ENCODE data around the gene DNAJC7. TPM values are rescaled to one million over a fixed set of nuclear protein-coding genes. Genes with fewer than 3 reads are reported as not detected.

Gene DNAJC7
- total RNA-seq, 2 donors from 2014 or later, result 57.8 to 60.4 TPM

DNA sequence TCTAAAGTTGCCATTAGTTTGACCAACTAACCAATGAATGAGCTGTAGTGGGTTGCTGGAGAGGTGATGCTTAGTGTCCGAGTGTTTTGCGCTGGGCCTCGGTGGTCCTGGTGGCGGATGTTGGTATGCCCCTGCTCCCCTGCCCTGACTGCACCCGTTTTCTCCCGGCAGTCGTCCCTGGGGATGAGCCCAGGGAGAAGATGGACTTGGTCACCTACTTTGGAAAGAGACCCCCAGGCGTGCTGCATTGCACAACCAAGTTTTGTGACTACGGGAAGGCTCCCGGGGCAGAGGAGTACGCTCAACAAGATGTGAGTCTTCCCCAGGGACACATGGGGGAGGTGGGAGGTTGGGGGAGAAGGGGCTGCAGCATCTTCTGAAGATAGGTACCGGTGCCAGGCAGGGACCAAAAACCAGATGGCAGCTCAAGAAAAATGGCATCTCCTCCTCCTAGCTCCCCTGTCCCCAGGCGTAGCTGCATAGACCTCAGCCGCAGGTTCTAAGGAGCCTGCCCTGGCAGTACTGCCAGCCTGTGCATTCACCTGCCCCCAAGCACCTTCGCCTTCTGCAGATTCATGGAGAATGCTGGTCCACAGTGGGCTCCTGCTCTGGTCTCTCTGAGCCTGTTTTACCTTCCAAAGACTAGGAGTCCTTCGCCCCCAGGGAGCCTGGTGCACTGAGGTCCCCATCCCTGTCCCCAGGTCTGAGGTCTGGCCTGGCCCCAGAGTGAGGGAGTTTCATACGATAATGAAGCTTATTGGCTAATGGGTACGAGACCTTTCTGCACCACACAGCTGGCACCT is 45.3 kb downstream of the DNAJC7 start:
- Histone ChIP-seq H3K9me3 (no peaks in the 10 kb centered on the region), H3K36me3 (peaks cover 0 to 3% of the 10 kb centered on the region in 2 donors), H3K4me1 (replicated peaks) (peaks cover 52% of the 10 kb centered on the region), H3K27me3 (replicated peaks; ENCODE audit: insufficient read depth) (no peaks in the 10 kb centered on the region), H3K27ac (peak overlapping the region; percentile 77 to 78), H3K4me3 (no peak overlapping the region)
- TF ChIP-seq, protein P1, sequence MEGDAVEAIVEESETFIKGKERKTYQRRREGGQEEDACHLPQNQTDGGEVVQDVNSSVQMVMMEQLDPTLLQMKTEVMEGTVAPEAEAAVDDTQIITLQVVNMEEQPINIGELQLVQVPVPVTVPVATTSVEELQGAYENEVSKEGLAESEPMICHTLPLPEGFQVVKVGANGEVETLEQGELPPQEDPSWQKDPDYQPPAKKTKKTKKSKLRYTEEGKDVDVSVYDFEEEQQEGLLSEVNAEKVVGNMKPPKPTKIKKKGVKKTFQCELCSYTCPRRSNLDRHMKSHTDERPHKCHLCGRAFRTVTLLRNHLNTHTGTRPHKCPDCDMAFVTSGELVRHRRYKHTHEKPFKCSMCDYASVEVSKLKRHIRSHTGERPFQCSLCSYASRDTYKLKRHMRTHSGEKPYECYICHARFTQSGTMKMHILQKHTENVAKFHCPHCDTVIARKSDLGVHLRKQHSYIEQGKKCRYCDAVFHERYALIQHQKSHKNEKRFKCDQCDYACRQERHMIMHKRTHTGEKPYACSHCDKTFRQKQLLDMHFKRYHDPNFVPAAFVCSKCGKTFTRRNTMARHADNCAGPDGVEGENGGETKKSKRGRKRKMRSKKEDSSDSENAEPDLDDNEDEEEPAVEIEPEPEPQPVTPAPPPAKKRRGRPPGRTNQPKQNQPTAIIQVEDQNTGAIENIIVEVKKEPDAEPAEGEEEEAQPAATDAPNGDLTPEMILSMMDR (IDR thresholded peaks at IDR 0.05), result no peak
- TF ChIP-seq POLR2AphosphoS5 (IDR thresholded peaks at IDR 0.05) (no peak), POLR2A (IDR thresholded peaks at IDR 0.05) (no peak)
- DNase-seq (ENCODE audit: low spot score), result no peak
- 82% methylated on average over 18 of the region's 18 CpGs for WGBS
- intact Hi-C loops (cut with DNase I), result no loop called here

DNA sequence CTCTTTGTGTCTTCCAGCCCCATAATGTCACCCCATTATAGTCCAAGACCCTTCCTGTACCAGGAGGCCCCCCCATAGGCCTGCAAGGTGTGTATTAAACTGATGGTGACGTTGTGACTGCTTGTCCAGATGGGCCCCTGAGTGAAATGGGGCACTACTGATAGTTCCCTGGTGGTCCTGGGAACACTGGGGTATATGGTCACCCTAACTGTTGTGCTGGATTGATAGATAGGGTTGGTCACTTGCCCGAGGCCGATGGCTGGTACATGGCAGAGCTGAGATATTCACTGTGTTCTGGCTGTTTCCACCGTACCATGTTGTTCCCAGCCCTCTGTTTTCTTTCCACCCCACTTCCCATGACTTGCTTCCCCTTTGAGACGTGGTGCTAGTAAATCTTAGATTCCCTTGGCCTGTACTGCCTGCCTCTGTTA is 46.3 kb downstream of the DNAJC7 start:
- intact Hi-C loops (cut with DNase I), result no loop called here
- no peaks in the 10 kb centered on the region for H3K27me3 ChIP-seq (replicated peaks; ENCODE audit: insufficient read depth)
- DNase-seq (ENCODE audit: low spot score), result no peak
- peaks cover 42% of the 10 kb centered on the region for H3K4me1 ChIP-seq (replicated peaks)
- H3K27ac ChIP-seq, result peak overlapping the region in 1 of 2 donors; percentile 55
- 67% methylated on average over 5 of the region's 5 CpGs for whole genome bisulfite sequencing
- H3K36me3 ChIP-seq, result no peaks in the 10 kb centered on the region
- H3K4me3 ChIP-seq, result no peak overlapping the region
- TF ChIP-seq POLR2A (IDR thresholded peaks at IDR 0.05) (no peak), POLR2AphosphoS5 (IDR thresholded peaks at IDR 0.05) (no peak)
- TF ChIP-seq, protein P1 (IDR thresholded peaks at IDR 0.05), result no peak
- no peaks in the 10 kb centered on the region for H3K9me3 ChIP-seq

DNA sequence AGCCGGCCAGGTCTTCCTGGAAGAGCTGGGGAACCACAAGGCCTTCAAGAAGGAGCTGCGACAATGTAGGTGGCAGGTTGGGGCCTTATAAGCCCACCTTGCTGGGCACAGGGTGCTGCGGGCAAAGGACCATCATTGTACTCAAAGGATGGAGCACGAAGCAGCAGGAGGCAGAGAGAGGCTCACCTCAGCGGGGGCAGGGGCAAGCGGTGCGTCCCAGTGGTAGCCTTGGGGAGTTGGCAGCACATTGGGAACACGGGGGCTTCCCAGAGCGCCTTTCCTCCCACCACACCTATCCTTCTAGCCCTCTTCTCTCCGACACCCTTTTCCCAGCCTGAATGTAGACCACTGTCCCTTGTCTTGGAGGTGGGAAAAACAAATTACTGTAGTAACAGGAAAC is 48.6 kb downstream of the DNAJC7 start:
- no peaks in the 10 kb centered on the region for H3K36me3 ChIP-seq
- peaks cover 36% of the 10 kb centered on the region for H3K4me1 ChIP-seq (replicated peaks)
- peak overlapping the region in 1 of 2 donors; percentile 92 for H3K4me3 ChIP-seq
- no peak for DNase-seq (ENCODE audit: low spot score)
- no peaks in the 10 kb centered on the region for H3K9me3 ChIP-seq
- intact Hi-C loops (cut with DNase I), result loop anchor here (5.0 kb wide), 1 partner anchor 49 kb away; the partner anchor contains the start of gene DNAJC7
- H3K27me3 ChIP-seq (replicated peaks; ENCODE audit: insufficient read depth), result no peaks in the 10 kb centered on the region
- 89% methylated on average over 10 of the region's 10 CpGs for WGBS
- TF ChIP-seq, protein P1 (IDR thresholded peaks at IDR 0.05), result no peak
- TF ChIP-seq POLR2AphosphoS5 (IDR thresholded peaks at IDR 0.05) (no peak), POLR2A (IDR thresholded peaks at IDR 0.05) (no peak)
- peak overlapping the region; percentile 84 to 91 for H3K27ac ChIP-seq

DNA sequence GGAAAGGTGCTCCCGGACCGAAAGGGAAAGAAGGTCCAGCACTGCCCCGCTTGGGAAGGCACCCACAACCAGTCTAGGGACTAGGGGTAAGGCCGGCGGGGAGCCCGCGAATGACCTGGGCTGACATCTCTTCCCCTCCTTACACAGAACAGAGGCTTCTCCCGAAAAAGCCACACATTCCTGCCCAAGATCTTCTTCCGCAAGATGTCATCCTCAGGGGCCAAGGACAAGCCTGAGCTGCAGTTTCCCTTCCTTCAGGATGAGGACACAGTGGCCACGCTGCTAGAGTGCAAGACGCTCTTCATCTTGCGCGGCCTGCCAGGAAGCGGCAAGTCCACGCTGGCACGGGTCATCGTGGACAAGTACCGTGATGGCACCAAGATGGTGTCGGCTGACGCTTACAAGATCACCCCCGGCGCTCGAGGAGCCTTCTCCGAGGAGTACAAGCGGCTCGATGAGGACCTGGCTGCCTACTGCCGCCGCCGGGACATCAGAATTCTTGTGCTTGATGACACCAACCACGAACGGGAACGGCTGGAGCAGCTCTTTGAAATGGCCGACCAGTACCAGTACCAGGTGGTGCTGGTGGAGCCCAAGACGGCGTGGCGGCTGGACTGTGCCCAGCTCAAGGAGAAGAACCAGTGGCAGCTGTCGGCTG is 49.2 kb downstream of the DNAJC7 start:
- DNase-seq (ENCODE audit: low spot score), result no peak
- Histone ChIP-seq H3K27ac (peak overlapping the region; percentile 84 to 91), H3K9me3 (no peaks in the 10 kb centered on the region), H3K27me3 (replicated peaks; ENCODE audit: insufficient read depth) (no peaks in the 10 kb centered on the region), H3K4me3 (peak overlapping the region; percentile 72 to 92), H3K4me1 (replicated peaks) (peaks cover 30% of the 10 kb centered on the region), H3K36me3 (no peaks in the 10 kb centered on the region)
- 85% methylated on average over 37 of the region's 37 CpGs for WGBS
- intact Hi-C loops (cut with DNase I), result loop anchor here (5.0 kb wide), 1 partner anchor 49 kb away; the partner anchor contains the start of gene DNAJC7
- TF ChIP-seq, protein P1 (IDR thresholded peaks at IDR 0.05), result no peak
- no peak for TF ChIP-seq POLR2A (IDR thresholded peaks at IDR 0.05)
- TF ChIP-seq POLR2AphosphoS5 (IDR thresholded peaks at IDR 0.05), result no peak
